Activated CD8-positive, alpha-beta T cell treated with anti-CD3 and anti-CD28 coated beads for 36 hours (primary cell): Measurements from ENCODE around the gene GPN2. TPM values are rescaled to one million over a fixed set of nuclear protein-coding genes. Genes with fewer than 3 reads are reported as not detected.
"Not testable (repeated sequence)": the region's sequence is repeated elsewhere in the genome, so short reads cannot be mapped to it uniquely, and the experiment has no call there.

Source experiments
- ATAC-seq: fragments of 200-7000 bp; cut with Tn5 transposase; one replicate; pipeline ENCODE4 v1.10.0; 2021; ENCODE audit warnings: mild to moderate bottlenecking, moderate library complexity
- CTCF ChIA-PET: fragments of 350-600 bp; sonication (Branson Sonifier 250); formaldehyde crosslinking; loops from one replicate; lab custom pipeline; 2021; ENCODE audit warnings: antibody characterized with exemption; lab: Charles Lee
- POLR2A ChIA-PET: fragments of 350-600 bp; sonication (Branson Sonifier 250); formaldehyde crosslinking; loops from one replicate; lab custom pipeline; 2021; ENCODE audit warnings: antibody characterized with exemption; lab: Charles Lee
- DNase-seq: peaks from one replicate; pipeline ENCODE4 v3.0.0-alpha.2; 2020
- H3K27ac Mint-ChIP-seq: one replicate; pipeline ENCODE4 v1.8.0; 2021; ENCODE audit warnings: mild to moderate bottlenecking, mixed read lengths
- H3K27me3 Mint-ChIP-seq: one replicate; pipeline ENCODE4 v1.8.0; 2021; ENCODE audit warnings: mixed read lengths
- H3K36me3 Mint-ChIP-seq: one replicate; pipeline ENCODE4 v1.8.0; 2021; ENCODE audit warnings: low read depth, mixed read lengths
- H3K4me1 Mint-ChIP-seq: one replicate; pipeline ENCODE4 v1.8.0; 2021; ENCODE audit warnings: low read depth, mixed read lengths
- H3K4me3 Mint-ChIP-seq: one replicate; pipeline ENCODE4 v1.8.0; 2021; ENCODE audit warnings: mild to moderate bottlenecking, moderate library complexity, mixed read lengths
- H3K9me3 Mint-ChIP-seq: one replicate; pipeline ENCODE4 v1.8.0; 2021; ENCODE audit warnings: mixed read lengths
- CTCF ChIP-seq: fragments of 200-600 bp; IDR thresholded peaks from one replicate; pipeline ENCODE4 v1.8.0; 2022; ENCODE audit warnings: antibody characterized with exemption, mild to moderate bottlenecking
- intact Hi-C: fragments of 100-400 bp; cut with micrococcal nuclease; formaldehyde crosslinking; loops from one replicate; pipeline ENCODE4 v1.10.0; 2022
- total RNA-seq, 2 experiments: library from RNA; stranded (reverse); gene quantifications; one replicate each; pipeline ENCODE4 v1.2.3, GENCODE V29; 2021

Gene GPN2
- total RNA-seq, 2 experiments from 2014 or later, result 45.9 to 47.9 TPM

GRCh38 chr1:26882696-26883463 lies 7.2 kb downstream of the GPN2 start:
- DNase-seq (no peak), ATAC-seq (no peak)
- POLR2A ChIA-PET, result interaction anchor here (0.6 to 1.5 kb wide), 2 partner anchors 44 to 104 kb away, joined by 3 to 4 read pairs; no protein-coding TSS in a partner anchor
- H3K4me1 Mint-ChIP-seq, result peaks cover 3% of the 10 kb centered on the region
- no peak overlapping the region for H3K4me3 Mint-ChIP-seq
- H3K36me3 Mint-ChIP-seq, result peaks cover 47% of the 10 kb centered on the region
- CTCF ChIA-PET, result interaction anchor here (0.9 to 3.2 kb wide), 5 partner anchors 12 to 280 kb away, joined by 3 to 17 read pairs (median 5); no protein-coding TSS in a partner anchor
- H3K27ac Mint-ChIP-seq, result peak overlapping the region; percentile 7
- no peaks in the 10 kb centered on the region for H3K9me3 Mint-ChIP-seq
- intact Hi-C loops, result no loop called here
- H3K27me3 Mint-ChIP-seq, result no peaks in the 10 kb centered on the region
- no peak for TF ChIP-seq CTCF

GRCh38 chr1:26881611-26882010 lies 8.5 kb downstream of the GPN2 start:
- peaks cover 50% of the 10 kb centered on the region for H3K36me3 Mint-ChIP-seq
- H3K4me3 Mint-ChIP-seq, intact Hi-C loops, H3K27ac Mint-ChIP-seq, H3K4me1 Mint-ChIP-seq, DNase-seq, ATAC-seq, H3K9me3 Mint-ChIP-seq, H3K27me3 Mint-ChIP-seq: not testable (repeated sequence)
- ChIA-PET CTCF (interaction anchor here (0.8 to 3.2 kb wide), 10 partner anchors 9 to 279 kb away, joined by 3 to 17 read pairs (median 3); partner anchors contain the start of genes GPN2 and SFN), POLR2A (interaction anchor here (0.8 to 1.5 kb wide), 3 partner anchors 9 to 43 kb away, joined by 3 to 6 read pairs (median 3); partner anchors contain the start of gene GPN2)

- TF ChIP-seq CTCF, result no peak
- CTCF ChIA-PET, result interaction anchor here (1.6 to 2.1 kb wide), 4 partner anchors 14 to 341 kb away, joined by 4 to 11 read pairs (median 6); no protein-coding TSS in a partner anchor
- Mint-ChIP-seq H3K27ac (no peak overlapping the region), H3K9me3 (no peaks in the 10 kb centered on the region), H3K4me3 (no peak overlapping the region), H3K36me3 (peaks cover 42% of the 10 kb centered on the region), H3K27me3 (no peaks in the 10 kb centered on the region), H3K4me1 (peaks cover 2% of the 10 kb centered on the region)
- no peak for DNase-seq
- POLR2A ChIA-PET, result interaction anchor here (1.6 kb wide), 1 partner anchor 10 kb away, joined by 4 read pairs; the partner anchor contains the start of gene GPN2
- no peak for ATAC-seq
- intact Hi-C loops, result loop anchor here (5.0 to 10.0 kb wide), 2 partner anchors 65 to 277 kb away; no protein-coding TSS in a partner anchor
Measured at GRCh38 chr1:26879793-26880192, 10.3 kb downstream of the GPN2 start.

GRCh38 chr1:26877326-26877725 lies 12.8 kb downstream of the GPN2 start:
- Mint-ChIP-seq H3K4me3 (no peak overlapping the region), H3K36me3 (peaks cover 22% of the 10 kb centered on the region), H3K27ac (no peak overlapping the region), H3K27me3 (no peaks in the 10 kb centered on the region), H3K4me1 (peaks cover 2% of the 10 kb centered on the region), H3K9me3 (no peaks in the 10 kb centered on the region)
- ChIA-PET CTCF (interaction anchor here (0.7 to 2.7 kb wide), 7 partner anchors 9 to 275 kb away, joined by 3 to 19 read pairs (median 5); no protein-coding TSS in a partner anchor), POLR2A (interaction anchor here (0.9 to 2.2 kb wide), 2 partner anchors 23 to 49 kb away, joined by 3 to 5 read pairs; partner anchors contain the start of gene GPATCH3)
- DNase-seq, result no peak
- intact Hi-C loops, result loop anchor here (5.0 to 10.0 kb wide), 2 partner anchors 63 to 275 kb away; no protein-coding TSS in a partner anchor
- no peak for TF ChIP-seq CTCF
- no peak for ATAC-seq

GRCh38 chr1:26874896-26875295 lies 15.2 kb downstream of the GPN2 start:
- POLR2A ChIA-PET, result interaction anchor here (1.4 kb wide), 1 partner anchor 9 kb away, joined by 9 read pairs; no protein-coding TSS in a partner anchor
- CTCF ChIA-PET, result no interaction called here
- no peak for TF ChIP-seq CTCF
- Mint-ChIP-seq H3K4me1 (peaks cover 2% of the 10 kb centered on the region), H3K9me3 (no peaks in the 10 kb centered on the region), H3K36me3 (peaks cover 16% of the 10 kb centered on the region), H3K27ac (no peak overlapping the region), H3K4me3 (no peak overlapping the region), H3K27me3 (no peaks in the 10 kb centered on the region)
- intact Hi-C loops, result loop anchor here (5.0 to 10.0 kb wide), 2 partner anchors 60 to 273 kb away; no protein-coding TSS in a partner anchor
- DNase-seq, result no peak
- ATAC-seq, result no peak

- H3K4me1 Mint-ChIP-seq, H3K4me3 Mint-ChIP-seq, H3K27me3 Mint-ChIP-seq, H3K27ac Mint-ChIP-seq, ATAC-seq, DNase-seq, H3K36me3 Mint-ChIP-seq, H3K9me3 Mint-ChIP-seq: not testable (repeated sequence)
- ChIA-PET POLR2A (interaction anchor here (0.7 kb wide), 1 partner anchor 43 kb away, joined by 4 read pairs; no protein-coding TSS in a partner anchor), CTCF (interaction anchor here (0.7 to 1.4 kb wide), 3 partner anchors 17 to 275 kb away, joined by 3 to 4 read pairs (median 4); partner anchors contain the start of gene GPN2)
- intact Hi-C loops, result loop anchor here (10.0 kb wide), 1 partner anchor 58 kb away; no protein-coding TSS in a partner anchor
Measured at GRCh38 chr1:26873097-26873496, 17.0 kb downstream of the GPN2 start.
